H1 (cell line): ENCODE results near the gene PAX5. TPM values are rescaled to one million over a fixed set of nuclear protein-coding genes. Genes with fewer than 3 reads are reported as not detected.

ENCODE experiments used
- CTCF ChIA-PET: fragments of 300-600 bp; sonication (Branson Sonifier 250); formaldehyde crosslinking; loops from one replicate; lab custom pipeline; 2021; ENCODE audit not compliant: partially characterized antibody; lab: Charles Lee
- POLR2A ChIA-PET: fragments of 300-600 bp; sonication (Branson Sonifier 250); formaldehyde crosslinking; loops from one replicate; lab custom pipeline; 2021; ENCODE audit warnings: inconsistent platforms; ENCODE audit not compliant: partially characterized antibody; lab: Charles Lee
- DNase-seq, 2 experiments: peaks; one replicate each; pipeline versions ENCODE4 v3.0.0 to v3.0.0-alpha.2; 2010 to 2022; ENCODE audit warnings: low spot score in 2 of 2, low read depth in 1 of 2, mixed read lengths in 1 of 2
- FAIRE-seq: peaks from 2 replicates; lab custom pipeline; 2011; peaks lifted over from hg19 to GRCh38; lab: Jason Lieb, UNC
- H2AFZ ChIP-seq: 2 replicates; pipeline ENCODE4 v1.8.1; 2012; ENCODE audit warnings: low read length, inconsistent platforms
- H2AK5ac ChIP-seq: 2 replicates; pipeline ENCODE4 v1.6.1; 2013; ENCODE audit warnings: low read depth, low read length
- H2BK120ac ChIP-seq: replicated peaks from 2 replicates; pipeline ENCODE3; 2013; ENCODE audit warnings: low read depth, low read length, inconsistent platforms
- H2BK12ac ChIP-seq: 2 replicates; pipeline ENCODE4 v1.6.1; 2013; ENCODE audit warnings: low read depth, low read length
- H2BK15ac ChIP-seq: 2 replicates; pipeline ENCODE4 v1.6.1; 2013; ENCODE audit warnings: low read length
- H2BK20ac ChIP-seq: 2 replicates; pipeline ENCODE4 v1.6.1; 2013; ENCODE audit warnings: low read length
- H2BK5ac ChIP-seq: 2 replicates; pipeline ENCODE4 v1.6.1; 2013; ENCODE audit warnings: low read depth, low read length
- H3K14ac ChIP-seq: 2 replicates; pipeline ENCODE4 v1.6.1; 2013; ENCODE audit warnings: inconsistent platforms; ENCODE audit not compliant: insufficient read length
- H3K18ac ChIP-seq: 2 replicates; pipeline ENCODE4 v1.6.1; 2013; ENCODE audit warnings: low read length; ENCODE audit errors: extremely low read depth
- H3K23ac ChIP-seq: 2 replicates; pipeline ENCODE4 v1.6.1; 2013; ENCODE audit warnings: inconsistent platforms; ENCODE audit not compliant: insufficient read length
- H3K23me2 ChIP-seq: 2 replicates; pipeline ENCODE4 v1.6.1; 2013; ENCODE audit warnings: low read depth, low read length
- H3K27ac ChIP-seq: 2 replicates; pipeline ENCODE4 v1.6.1; 2011; ENCODE audit warnings: low read depth, low read length, inconsistent platforms
- H3K27me3 ChIP-seq, 4 experiments: replicated peaks in 1 of 4; 1 replicate in 1 of 4; 2 replicates in 3 of 4; pipeline versions ENCODE4 v1.6.1 to v1.8.1; 2011 to 2013; ENCODE audit warnings: low read length in 3 of 4, mild to moderate bottlenecking in 3 of 4, inconsistent platforms in 2 of 4, mixed read lengths in 2 of 4, moderate library complexity in 1 of 4; ENCODE audit not compliant: control insufficient read depth in 3 of 4, insufficient read depth in 3 of 4; ENCODE audit errors: extremely low read depth in 1 of 4
- H3K36me3 ChIP-seq, 4 experiments: 2 replicates each; pipeline versions ENCODE4 v1.6.1 to v1.8.1; 2011 to 2013; ENCODE audit warnings: mild to moderate bottlenecking in 4 of 4, low read length in 3 of 4, moderate library complexity in 2 of 4, control low read depth in 1 of 4, inconsistent platforms in 1 of 4; ENCODE audit not compliant: insufficient read depth in 4 of 4, control insufficient read depth in 2 of 4
- H3K4ac ChIP-seq: replicated peaks from 2 replicates; pipeline ENCODE3; 2013; ENCODE audit warnings: low read length, low read depth, mixed read lengths, inconsistent platforms; ENCODE audit not compliant: insufficient read length
- H3K4me1 ChIP-seq, 4 experiments: replicated peaks in 1 of 4; 1 replicate in 1 of 4; 2 replicates in 3 of 4; pipeline versions ENCODE4 v1.6.1 to v1.8.1; 2011 to 2013; ENCODE audit warnings: low read length in 3 of 4, inconsistent platforms in 2 of 4, mixed read lengths in 1 of 4; ENCODE audit not compliant: insufficient read depth in 4 of 4, control insufficient read depth in 3 of 4
- H3K4me2 ChIP-seq, 2 experiments: 2 replicates each; pipeline versions ENCODE4 v1.6.1 to v1.8.1; 2011 to 2013; ENCODE audit warnings: low read depth in 2 of 2, low read length in 2 of 2, control low read depth in 1 of 2, inconsistent platforms in 1 of 2, mild to moderate bottlenecking in 1 of 2; ENCODE audit not compliant: insufficient read depth in 1 of 2
- H3K4me3 ChIP-seq, 4 experiments: fragments of 200-600, 300-600 bp in 1 of 4; sonication (generic), shearing (Covaris generic), sonication (Bioruptor Twin) in 1 of 4; 2 replicates each; pipeline versions ENCODE4 v1.5.1 to v1.8.1; 2011 to 2016; ENCODE audit warnings: low read length in 4 of 4, low read depth in 3 of 4, control low read depth in 2 of 4, inconsistent platforms in 2 of 4, mild to moderate bottlenecking in 2 of 4, mixed read lengths in 1 of 4, moderate library complexity in 1 of 4; ENCODE audit not compliant: insufficient read depth in 2 of 4; ENCODE audit errors: extremely low read depth in 1 of 4
- H3K56ac ChIP-seq: replicated peaks from 2 replicates; pipeline ENCODE3; 2013; ENCODE audit warnings: low read depth, mild to moderate bottlenecking, mixed read lengths, low read length, inconsistent platforms; ENCODE audit not compliant: insufficient read length
- H3K79me1 ChIP-seq: 2 replicates; pipeline ENCODE4 v1.6.1; 2013; ENCODE audit warnings: low read depth, low read length, control low read depth
- H3K79me2 ChIP-seq, 2 experiments: 2 replicates each; pipeline versions ENCODE4 v1.6.1 to v1.8.1; 2012 to 2013; ENCODE audit warnings: low read length in 2 of 2, mild to moderate bottlenecking in 2 of 2, inconsistent platforms in 1 of 2; ENCODE audit not compliant: insufficient read depth in 2 of 2, control insufficient read depth in 1 of 2
- H3K9ac ChIP-seq, 4 experiments: replicated peaks in 1 of 4; 1 replicate in 1 of 4; 2 replicates in 3 of 4; pipeline versions ENCODE4 v1.6.1 to v1.8.1; 2011 to 2013; ENCODE audit warnings: low read depth in 3 of 4, low read length in 3 of 4, control low read depth in 2 of 4, mild to moderate bottlenecking in 2 of 4, moderate library complexity in 2 of 4, inconsistent platforms in 1 of 4; ENCODE audit errors: extremely low read depth in 1 of 4
- H3K9me3 ChIP-seq, 2 experiments: 2 replicates each; pipeline versions ENCODE4 v1.6.1 to v1.8.1; 2012 to 2013; ENCODE audit warnings: mild to moderate bottlenecking in 2 of 2, moderate library complexity in 2 of 2, control low read depth in 1 of 2, inconsistent platforms in 1 of 2, low read depth in 1 of 2, low read length in 1 of 2, mixed read lengths in 1 of 2; ENCODE audit not compliant: insufficient read depth in 2 of 2
- H4K20me1 ChIP-seq, 2 experiments: replicated peaks in 1 of 2; 2 replicates each; pipeline versions ENCODE3 to v1.8.1; 2011 to 2013; ENCODE audit warnings: inconsistent platforms in 2 of 2, low read length in 2 of 2, mild to moderate bottlenecking in 1 of 2; ENCODE audit not compliant: insufficient read depth in 2 of 2, control insufficient read depth in 1 of 2
- H4K5ac ChIP-seq: 2 replicates; pipeline ENCODE4 v1.6.1; 2013; ENCODE audit warnings: low read length, low read depth, mixed read lengths, inconsistent platforms; ENCODE audit not compliant: insufficient read length
- H4K8ac ChIP-seq: 2 replicates; pipeline ENCODE4 v1.8.0; 2013; ENCODE audit warnings: mild to moderate bottlenecking, moderate library complexity, low read length, inconsistent platforms; ENCODE audit not compliant: insufficient read depth; ENCODE audit errors: extremely low read depth
- H4K91ac ChIP-seq: replicated peaks from 2 replicates; pipeline ENCODE3; 2013; ENCODE audit warnings: low read length, mixed read lengths, inconsistent platforms; ENCODE audit not compliant: insufficient read length
- ASH2L ChIP-seq: fragments of 200-600, 300-600 bp; sonication (generic); IDR thresholded peaks from one replicate; pipeline ENCODE4 v1.7.1; 2017; ENCODE audit warnings: low read length
- CTBP2 ChIP-seq: IDR thresholded peaks from 2 replicates; pipeline ENCODE4 v1.7.0; 2011; ENCODE audit warnings: borderline replicate concordance, mild to moderate bottlenecking, moderate library complexity, mixed read lengths, low read length; ENCODE audit not compliant: insufficient read depth, insufficient read length
- EGR1 ChIP-seq: IDR thresholded peaks from 2 replicates; pipeline ENCODE4 v1.6.1; 2011; ENCODE audit warnings: low read depth, low read length, borderline replicate concordance
- HDAC6 ChIP-seq: IDR thresholded peaks from one replicate; pipeline ENCODE4 v1.7.1; 2012; ENCODE audit warnings: low read depth, mild to moderate bottlenecking, inconsistent platforms, low read length, moderate library complexity
- POLR2AphosphoS5 ChIP-seq: IDR thresholded peaks from 2 replicates; pipeline ENCODE4 v1.6.1; 2011; ENCODE audit warnings: low read depth, low read length
- RAD21 ChIP-seq, 2 experiments: IDR thresholded peaks in 1 of 2; conservative IDR thresholded peaks in 1 of 2; 2 replicates each; pipeline ENCODE4 v1.6.1; 2011; ENCODE audit warnings: low read depth in 2 of 2, low read length in 2 of 2, improper control_type of control experiment in 1 of 2, inconsistent platforms in 1 of 2, mild to moderate bottlenecking in 1 of 2, moderate library complexity in 1 of 2
- SP4 ChIP-seq: IDR thresholded peaks from 2 replicates; pipeline ENCODE4 v1.6.1; 2012; ENCODE audit warnings: low read length, inconsistent platforms
- SUZ12 ChIP-seq: fragments of 200-600 bp; sonication (generic); IDR thresholded peaks from 2 replicates; pipeline ENCODE4 v1.6.1; 2012; ENCODE audit warnings: mild to moderate bottlenecking, inconsistent platforms, low read length, moderate library complexity, mixed read lengths
- TAF1 ChIP-seq: IDR thresholded peaks from 2 replicates; pipeline ENCODE4 v1.6.1; 2011; ENCODE audit warnings: mild to moderate bottlenecking, low read depth, low read length
- TBP ChIP-seq: IDR thresholded peaks from 2 replicates; pipeline ENCODE4 v1.6.1; 2011; ENCODE audit warnings: low read depth, low read length, improper control_type of control experiment
- WGBS, 2 experiments: shearing (Covaris generic) in 1 of 2; methylation state at CpG; one replicate each; pipeline versions ENCODE4 v1.1.6 to v1.1.7; 2013 to 2015; ENCODE audit warnings: low lambda C conversion rate in 2 of 2, mixed read lengths in 2 of 2, inconsistent platforms in 1 of 2, low coverage in 1 of 2, missing lambda C conversion rate in 1 of 2; ENCODE audit not compliant: insufficient replicate concordance in 2 of 2, insufficient coverage in 1 of 2, insufficient read length in 1 of 2; ENCODE audit errors: extremely low coverage in 1 of 2, missing lambda C conversion rate in 1 of 2; 5-methylcytosine and 5-hydroxymethylcytosine counted together
- polyA plus RNA-seq, 7 experiments: library from polyadenylated mRNA; depleted of rRNA in 3 of 7; stranded (reverse) in 5 of 7; unstranded in 2 of 7; fragments of >200 nt in 5 of 7; fragments of 200-250 nt in 2 of 7; gene quantifications; 1 replicate in 5 of 7; 2 replicates in 1 of 7; 4 replicates in 1 of 7; pipeline versions ENCODE4 v1.2.1 to v1.2.3, GENCODE V29; 2011 to 2013; ENCODE audit warnings: missing spikeins in 2 of 7, mixed read lengths in 2 of 7
- total RNA-seq: library from RNA; stranded (reverse); fragmentation: NEBNext Ultra II Directional; extraction: Animal tissue kit (Norgen Biotek cat#: 25700); gene quantifications from 2 replicates; pipeline ENCODE4 v1.2.1, GENCODE V29; 2021
- TF ChIP-seq, protein P1 (sequence below), 3 experiments: IDR thresholded peaks; 1 replicate in 2 of 3; 2 replicates in 1 of 3; pipeline versions ENCODE4 v1.5.1 to v1.6.1; 2011; ENCODE audit warnings: low read length in 3 of 3, mild to moderate bottlenecking in 3 of 3, inconsistent platforms in 2 of 3, low read depth in 1 of 3, moderate library complexity in 1 of 3; ENCODE audit not compliant: insufficient read depth in 1 of 3; ENCODE audit errors: control extremely low read depth in 1 of 3

Gene PAX5
- total and polyA plus RNA-seq, 2 of the 8 experiments (the other 6 are each of a cell fraction or from before 2014, with no cell fraction given) = 0.29 to 0.43 TPM

DNA sequence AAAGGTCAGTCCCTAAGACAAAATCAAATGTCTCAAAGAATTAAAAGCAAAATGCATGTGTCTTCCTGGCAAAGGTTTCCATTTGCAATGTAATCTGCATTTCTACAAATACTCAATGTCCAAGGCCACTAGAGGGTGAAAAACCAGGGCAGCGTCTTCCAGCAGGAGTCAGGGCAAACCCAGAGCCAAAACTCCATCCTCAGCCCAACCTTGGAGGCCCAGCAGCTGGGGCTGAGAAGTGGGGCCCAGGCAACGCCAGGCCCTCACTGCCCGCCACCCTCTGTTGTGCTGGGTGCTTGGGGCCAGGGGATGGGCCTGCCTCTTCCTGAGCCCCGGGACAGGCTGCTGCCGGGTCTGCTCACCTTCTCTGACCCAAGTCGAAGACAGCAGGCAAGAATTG, 200.1 kb downstream of the PAX5 start:
- no peaks in the 10 kb centered on the region for H3K27me3 ChIP-seq
- TF ChIP-seq EGR1 = no peak
- TF ChIP-seq TAF1 = no peak
- TF ChIP-seq TBP = peak; percentile 71
- TF ChIP-seq HDAC6 = no peak
- TF ChIP-seq SUZ12 = no peak
- TF ChIP-seq, protein P1, sequence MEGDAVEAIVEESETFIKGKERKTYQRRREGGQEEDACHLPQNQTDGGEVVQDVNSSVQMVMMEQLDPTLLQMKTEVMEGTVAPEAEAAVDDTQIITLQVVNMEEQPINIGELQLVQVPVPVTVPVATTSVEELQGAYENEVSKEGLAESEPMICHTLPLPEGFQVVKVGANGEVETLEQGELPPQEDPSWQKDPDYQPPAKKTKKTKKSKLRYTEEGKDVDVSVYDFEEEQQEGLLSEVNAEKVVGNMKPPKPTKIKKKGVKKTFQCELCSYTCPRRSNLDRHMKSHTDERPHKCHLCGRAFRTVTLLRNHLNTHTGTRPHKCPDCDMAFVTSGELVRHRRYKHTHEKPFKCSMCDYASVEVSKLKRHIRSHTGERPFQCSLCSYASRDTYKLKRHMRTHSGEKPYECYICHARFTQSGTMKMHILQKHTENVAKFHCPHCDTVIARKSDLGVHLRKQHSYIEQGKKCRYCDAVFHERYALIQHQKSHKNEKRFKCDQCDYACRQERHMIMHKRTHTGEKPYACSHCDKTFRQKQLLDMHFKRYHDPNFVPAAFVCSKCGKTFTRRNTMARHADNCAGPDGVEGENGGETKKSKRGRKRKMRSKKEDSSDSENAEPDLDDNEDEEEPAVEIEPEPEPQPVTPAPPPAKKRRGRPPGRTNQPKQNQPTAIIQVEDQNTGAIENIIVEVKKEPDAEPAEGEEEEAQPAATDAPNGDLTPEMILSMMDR (IDR thresholded peaks at IDR 0.05; ENCODE audit: control extremely low read depth in 1 of 3, insufficient read depth in 1 of 3, low read depth in 1 of 3, low read length in 3 of 3) = peak; percentile 19 to 69 (median 59)
- no peak for TF ChIP-seq CTBP2
- no peak for TF ChIP-seq ASH2L
- TF ChIP-seq SP4 = no peak
- TF ChIP-seq RAD21 (IDR thresholded peaks at IDR 0.05 in 1 of 2, conservative IDR thresholded peaks at IDR 0.05 in 1 of 2; ENCODE audit: low read depth in 2 of 2, low read length in 2 of 2) = peak; percentile 26 to 50; a peak in 3 of 4 replicates
- no peak for TF ChIP-seq POLR2AphosphoS5
- H3K4me1 ChIP-seq = peaks cover 0 to 12% (median under 1%) of the 10 kb centered on the region in 4 experiments; a peak in 2 of 7 replicates
- H2AFZ ChIP-seq = no peak overlapping the region
- H2BK15ac ChIP-seq = no peak overlapping the region
- H2BK20ac ChIP-seq = no peak overlapping the region
- peak overlapping the region; percentile 41 for H4K5ac ChIP-seq
- no peak overlapping the region for H3K27ac ChIP-seq
- H3K23me2 ChIP-seq = no peaks in the 10 kb centered on the region; the same call in 1 of the 2 replicates
- peak overlapping the region; percentile 91 for H4K8ac ChIP-seq
- FAIRE-seq (peak; percentile 71), DNase-seq (peak; percentile 15 to 66)
- H2BK120ac ChIP-seq = no peak overlapping the region
- no peak overlapping the region for H3K4ac ChIP-seq
- H3K4me3 ChIP-seq = no peak overlapping the region
- 65% methylated on average over 6 of the region's 6 CpGs; no CpG with 5 or more reads in 1 of the 2 experiments for whole genome bisulfite sequencing, 2 experiments
- no peak overlapping the region for H3K9ac ChIP-seq
- ChIA-PET POLR2A (no interaction called here), CTCF (interaction anchor here (1.7 kb wide), 1 partner anchor 42 kb away, joined by 7 read pairs; no protein-coding TSS in a partner anchor)
- no peak overlapping the region for H3K18ac ChIP-seq
- H3K36me3 ChIP-seq = no peaks in the 10 kb centered on the region
- H3K14ac ChIP-seq = no peak overlapping the region
- H3K56ac ChIP-seq = no peak overlapping the region
- no peak overlapping the region for H2AK5ac ChIP-seq
- H2BK12ac ChIP-seq = peak overlapping the region; percentile 68; the same call in 1 of the 2 replicates
- H2BK5ac ChIP-seq = no peak overlapping the region
- H4K91ac ChIP-seq = peak overlapping the region; percentile 25
- H4K20me1 ChIP-seq = no peaks in the 10 kb centered on the region
- no peaks in the 10 kb centered on the region for H3K79me1 ChIP-seq
- no peaks in the 10 kb centered on the region for H3K79me2 ChIP-seq
- H3K23ac ChIP-seq = no peak overlapping the region
- H3K9me3 ChIP-seq = no peaks in the 10 kb centered on the region
- H3K4me2 ChIP-seq = no peak overlapping the region
